ENCODE results near the gene LIN28B.

Gene LIN28B

DNA sequence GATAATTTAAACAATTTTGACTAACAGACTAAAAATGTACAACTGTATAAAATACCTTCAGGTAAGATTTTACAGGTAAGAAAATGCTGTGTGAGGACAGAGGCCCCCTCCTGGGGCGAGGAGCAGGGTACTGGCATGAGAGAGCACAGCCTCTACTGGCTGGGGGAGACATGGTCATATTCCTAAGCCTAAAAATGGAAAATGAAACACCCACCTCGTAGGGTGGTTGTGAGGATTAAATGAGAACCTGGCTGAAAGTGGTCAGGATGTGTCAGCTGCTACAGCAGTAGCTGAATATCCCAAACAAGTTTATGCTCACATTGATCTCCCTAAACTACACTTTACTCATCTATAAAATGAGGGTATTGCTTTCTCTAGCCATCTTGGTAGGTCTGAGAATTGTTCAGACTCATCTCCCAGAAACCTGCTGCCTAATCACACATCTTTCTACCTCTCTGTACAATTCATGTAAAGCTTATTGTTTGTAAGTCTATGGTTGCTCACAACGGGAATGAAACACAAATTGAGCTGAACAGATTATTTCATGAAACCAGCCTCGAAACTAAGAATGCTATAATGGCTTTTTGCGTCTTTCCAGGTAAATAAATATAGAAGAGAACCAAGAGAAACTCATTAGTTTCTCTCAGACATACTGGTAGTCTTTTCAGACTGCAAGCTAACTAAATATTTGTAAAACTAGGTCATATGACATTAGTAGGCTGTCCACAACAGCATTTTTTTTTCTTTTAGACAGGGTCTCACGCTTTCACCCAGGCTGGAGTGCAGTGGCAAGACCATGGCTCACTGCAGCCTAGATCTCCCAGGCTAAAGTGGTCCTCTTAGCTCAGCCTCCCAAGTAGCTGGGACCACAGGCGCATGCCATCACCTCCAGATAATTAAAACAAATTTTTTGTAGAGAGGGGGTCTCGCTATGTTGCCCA lies 153.3 kb downstream of the LIN28B start:
- DNase-seq, result no peak

DNA sequence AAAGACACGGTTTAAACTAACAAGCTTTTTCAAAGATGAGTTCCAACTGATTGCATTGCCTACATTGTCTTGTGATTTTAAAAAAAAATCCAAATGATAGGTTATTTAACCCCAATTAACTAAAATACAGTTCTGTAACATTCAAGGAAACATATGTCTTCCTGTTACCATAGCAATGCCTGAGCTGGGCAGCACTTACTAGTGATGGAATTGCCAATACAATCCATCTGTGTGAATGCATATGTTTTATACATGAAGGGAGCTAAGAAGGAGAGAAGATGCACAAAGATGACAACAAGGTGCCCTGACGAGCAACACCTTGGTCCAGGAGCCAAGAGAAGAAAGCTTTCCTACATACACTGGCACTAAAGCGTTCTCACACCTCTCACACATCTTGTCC lies 154.2 kb downstream of the LIN28B start:
- DNase-seq, result no peak

DNA sequence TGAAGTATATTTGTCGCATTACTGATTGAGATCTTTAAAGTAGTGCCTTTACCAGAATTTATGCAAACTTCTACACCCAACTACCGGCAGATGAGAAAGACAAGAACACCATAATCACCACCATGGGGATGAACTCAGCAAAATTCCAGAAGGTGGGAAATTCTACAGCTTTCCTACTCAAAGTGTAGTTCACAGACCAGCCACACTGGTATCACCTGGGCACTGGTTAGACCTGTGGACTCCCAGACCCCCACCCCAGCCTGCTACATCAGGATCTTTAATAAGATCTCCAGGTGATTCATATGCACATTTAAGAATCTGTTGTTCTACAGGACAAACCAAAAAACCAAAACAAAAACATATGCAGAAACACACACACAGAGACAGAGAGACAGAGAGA lies 155.0 kb downstream of the LIN28B start:
- DNase-seq, result no peak

DNA sequence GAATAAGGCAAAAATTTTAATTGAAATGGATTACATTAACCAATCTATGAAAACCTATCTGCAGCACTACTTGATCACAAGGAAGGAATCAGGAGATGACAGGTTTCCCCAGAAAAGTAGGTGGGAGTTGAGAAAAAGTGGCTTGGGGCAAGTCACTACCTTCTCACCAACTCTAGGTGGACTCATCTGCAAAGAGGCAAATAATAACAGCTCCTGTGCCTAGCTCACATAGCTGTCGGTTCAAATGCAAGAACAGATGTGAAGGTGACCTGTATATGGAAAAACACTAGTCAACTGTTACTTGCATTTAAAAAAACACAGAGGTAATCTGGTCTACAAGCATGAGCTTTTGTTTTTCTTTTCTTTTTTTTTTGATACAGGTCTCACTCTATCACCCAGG lies 155.7 kb downstream of the LIN28B start:
- no peak for DNase-seq

DNA sequence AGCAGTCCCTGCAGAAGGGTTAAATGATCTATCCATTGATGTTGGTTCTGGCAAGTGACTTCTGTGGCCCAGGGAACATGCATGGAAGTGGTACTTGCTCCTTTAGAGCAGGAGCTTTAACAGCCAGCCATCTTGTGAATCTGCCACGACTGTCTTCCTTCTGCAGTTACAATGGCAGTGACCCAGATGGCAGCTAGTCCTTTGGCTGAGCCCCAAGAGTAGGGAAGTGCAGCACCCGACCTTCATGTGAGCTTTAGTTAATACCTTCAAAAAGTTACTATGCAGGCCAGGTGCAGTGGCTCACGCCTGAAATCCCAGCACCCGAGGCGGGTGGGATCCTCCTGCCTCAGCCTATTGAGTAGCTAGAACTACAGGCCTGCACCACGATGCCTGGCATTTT lies 156.5 kb downstream of the LIN28B start:
- no peak for DNase-seq

DNA sequence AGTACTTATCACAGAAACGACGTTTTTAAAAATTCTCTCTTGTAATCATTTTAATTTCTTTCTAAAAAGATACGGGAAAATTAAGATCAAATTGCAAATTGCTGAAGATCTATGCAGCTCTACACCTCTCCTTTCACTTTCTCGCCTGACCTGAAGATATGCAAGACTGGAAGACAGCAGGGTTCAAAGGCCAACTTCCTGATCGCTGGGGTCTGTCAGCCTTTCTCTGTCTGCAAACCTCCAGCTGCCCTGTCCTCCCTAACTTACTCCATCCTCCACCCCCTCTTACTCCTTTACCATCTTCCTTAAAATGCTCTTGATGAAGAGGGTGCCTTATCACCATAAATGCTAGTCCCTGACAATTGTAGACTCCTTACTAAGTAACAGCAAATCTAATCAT lies 159.2 kb downstream of the LIN28B start:
- DNase-seq, result no peak

DNA sequence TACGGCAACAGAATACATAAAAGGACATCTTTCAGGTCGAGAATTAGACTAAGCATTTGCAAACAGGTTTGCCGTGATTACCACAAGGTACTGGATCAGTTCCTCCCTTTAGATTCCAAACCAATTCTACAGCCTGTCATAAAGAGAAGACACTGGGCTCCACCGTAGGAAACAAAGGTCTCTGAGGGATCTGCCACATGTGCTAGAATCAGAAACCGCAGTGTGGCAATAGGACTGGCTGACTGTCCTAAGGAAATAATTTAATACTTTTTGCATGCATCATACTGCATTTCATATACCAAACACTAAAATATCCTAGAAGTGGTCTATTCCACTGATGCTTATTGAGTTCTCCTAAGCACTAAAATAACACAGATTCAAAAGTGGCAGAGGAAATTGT lies 163.7 kb downstream of the LIN28B start:
- DNase-seq, result no peak

DNA sequence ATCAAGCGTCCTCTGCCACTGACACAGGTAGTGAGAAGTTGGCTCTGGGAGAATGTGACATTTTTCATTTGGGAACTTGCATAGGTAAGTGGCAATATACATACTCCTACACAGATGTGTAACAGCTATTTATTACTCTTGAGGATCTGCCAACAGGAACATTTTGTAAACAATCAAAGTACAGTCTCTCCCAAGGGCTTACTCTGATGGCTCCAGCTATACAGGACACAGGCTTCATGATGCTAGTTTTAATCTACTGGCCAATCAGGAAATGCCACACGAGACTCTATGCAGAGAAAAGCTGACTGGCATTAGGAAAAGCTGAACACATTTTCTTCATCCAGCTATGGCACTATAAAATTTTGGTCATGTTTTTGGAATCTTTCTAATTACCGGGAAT lies 165.1 kb downstream of the LIN28B start:
- DNase-seq, result no peak

DNA sequence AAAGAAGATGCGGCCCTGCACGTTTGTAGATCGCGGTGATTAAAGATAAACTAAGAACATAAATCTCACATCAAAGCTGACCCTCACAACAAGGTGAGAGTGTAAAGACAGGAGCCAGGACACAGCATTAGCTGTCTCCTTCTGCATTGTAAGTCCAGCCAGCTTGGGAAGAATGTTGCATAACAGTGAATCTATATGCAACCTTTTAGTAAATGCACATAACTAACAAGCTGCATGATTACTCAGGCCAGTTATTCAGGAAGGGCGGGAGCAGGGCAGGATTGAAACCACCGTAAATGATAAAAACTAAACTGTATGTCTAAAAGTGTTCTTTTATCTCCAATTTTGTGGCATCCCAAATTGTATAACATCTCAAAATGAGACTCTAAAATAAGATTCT lies 165.8 kb downstream of the LIN28B start:
- DNase-seq, result no peak
